SH-SY5Y (cell line): ENCODE results near the gene BCDIN3D.

Experiments
- GATA2 ChIP-seq: IDR thresholded peaks from 2 replicates; pipeline ENCODE4 v1.6.1; 2011; ENCODE audit warnings: mild to moderate bottlenecking, low read depth, low read length
- GATA3 ChIP-seq: IDR thresholded peaks from 2 replicates; pipeline ENCODE4 v1.6.1; 2011; ENCODE audit warnings: low read depth, mild to moderate bottlenecking, low read length, moderate library complexity

- no peak for TF ChIP-seq GATA2
- TF ChIP-seq GATA3, result no peak
Measured at GRCh38 chr12:49853671-49854070, 10.8 kb upstream of the BCDIN3D start.
